K562 (cell line): ENCODE measurements around the gene INVS. TPM values are rescaled to one million over a fixed set of nuclear protein-coding genes. Genes with fewer than 3 reads are reported as not detected.
A peak's percentile ranks its signal among the peaks of the same experiment; 100 is the strongest.

ENCODE experiments used
- BCOR ChIP-seq: fragments of 450-650 bp; IDR thresholded peaks from 2 replicates; pipeline ENCODE4 v1.6.1; 2016
- CHD4 ChIP-seq: fragments of 200-600 bp; sonication (generic); IDR thresholded peaks from 3 replicates; pipeline ENCODE4 v1.6.1; 2012; ENCODE audit warnings: low read depth, mild to moderate bottlenecking, mixed read lengths, low read length, inconsistent platforms; ENCODE audit not compliant: insufficient read depth, insufficient replicate concordance, poor library complexity, severe bottlenecking
- CTBP1 ChIP-seq: fragments of 450-650 bp; IDR thresholded peaks from 2 replicates; pipeline ENCODE4 v1.6.1; 2016; ENCODE audit warnings: borderline replicate concordance
- EP300 ChIP-seq: IDR thresholded peaks from 2 replicates; pipeline ENCODE4 v1.6.1; 2012; ENCODE audit warnings: low read length, improper control_type of control experiment
- ERF ChIP-seq: fragments of 450-650 bp; formaldehyde crosslinking; IDR thresholded peaks from 2 replicates; pipeline ENCODE4 v1.4.0; 2020; ENCODE audit warnings: mild to moderate bottlenecking, mixed read lengths
- FOXM1 ChIP-seq, 2 experiments: fragments of 450-650 bp in 1 of 2; sonication (generic) in 1 of 2; formaldehyde crosslinking in 1 of 2; IDR thresholded peaks; 2 replicates each; pipeline versions ENCODE4 v1.6.1 to v1.9.0; 2017 to 2022; ENCODE audit warnings: low read depth in 2 of 2, mild to moderate bottlenecking in 2 of 2, missing genetic modification reagents in 1 of 2, moderate library complexity in 1 of 2
- FUS ChIP-seq: fragments of 200-400 bp; formaldehyde crosslinking; optimal IDR thresholded peaks from 2 replicates; pipeline ENCODE3; 2017; ENCODE audit warnings: low read depth, low read length
- HNRNPLL ChIP-seq: fragments of 200-400 bp; formaldehyde crosslinking; IDR thresholded peaks from 2 replicates; pipeline ENCODE4 v1.6.1; 2017; ENCODE audit warnings: low read length, low read depth, mild to moderate bottlenecking; ENCODE audit not compliant: poor library complexity, severe bottlenecking
- MCM2 ChIP-seq: fragments of 450-650 bp; IDR thresholded peaks from 2 replicates; pipeline ENCODE4 v1.6.1; 2017; ENCODE audit warnings: low read depth, mild to moderate bottlenecking
- NFATC3 ChIP-seq: fragments of 450-650 bp; IDR thresholded peaks from 2 replicates; pipeline ENCODE4 v1.6.1; 2017; ENCODE audit warnings: mild to moderate bottlenecking
- PHB ChIP-seq: fragments of 250-450 bp; sonication (Bioruptor Pico); IDR thresholded peaks from 2 replicates; pipeline ENCODE4 v1.5.0; 2021
- PPARD ChIP-seq: fragments of 250-450 bp; sonication (Bioruptor Pico); IDR thresholded peaks from 2 replicates; pipeline ENCODE4 v1.8.0; 2022; ENCODE audit warnings: inconsistent platforms, mild to moderate bottlenecking, moderate library complexity
- TAF9B ChIP-seq: fragments of 450-650 bp; IDR thresholded peaks from 2 replicates; pipeline ENCODE4 v1.6.1; 2018; ENCODE audit warnings: mild to moderate bottlenecking; ENCODE audit not compliant: partially characterized antibody
- ZNF12 ChIP-seq: sonication (generic); formaldehyde crosslinking; IDR thresholded peaks from 2 replicates; pipeline ENCODE4 v1.4.0; 2020; ENCODE audit warnings: mild to moderate bottlenecking, missing genetic modification reagents
- ZNF197 ChIP-seq: fragments of 200-800 bp; sonication (Bioruptor generic); IDR thresholded peaks from 2 replicates; pipeline ENCODE4 v1.6.1; 2016; ENCODE audit warnings: low read depth, missing genetic modification characterization, missing compliant biosample characterization
- ZNF696 ChIP-seq: fragments of 250-450 bp; sonication (Bioruptor Pico); conservative IDR thresholded peaks from 2 replicates; pipeline ENCODE4 v1.4.0; 2020; ENCODE audit warnings: mild to moderate bottlenecking, moderate library complexity
- ZSCAN32 ChIP-seq: fragments of 450-650 bp; formaldehyde crosslinking; IDR thresholded peaks from 2 replicates; pipeline ENCODE4 v1.4.0; 2020; ENCODE audit warnings: mild to moderate bottlenecking, moderate library complexity
- polyA plus RNA-seq, 8 experiments: library from polyadenylated mRNA; depleted of rRNA in 4 of 8; stranded (reverse) in 5 of 8; unstranded in 3 of 8; fragments of >200 nt; fragmentation: Nextera tagmentation in 2 of 8; fragmentation: Illumina TruSeq in 1 of 8; extraction: Ambion mirVana in 2 of 8; extraction: Trizol in 1 of 8; gene quantifications; 2 replicates each; pipeline versions ENCODE4 v1.2.1 to v1.2.3, GENCODE V29; 2011 to 2014; ENCODE audit warnings: inconsistent platforms in 1 of 8, missing spikeins in 1 of 8
- total RNA-seq, 7 experiments: library from RNA; depleted of rRNA in 6 of 7; stranded (reverse); fragments of >200 nt in 6 of 7; fragmentation: Illumina TruSeq in 2 of 7; extraction: Trizol in 2 of 7; gene quantifications; 2 replicates each; pipeline versions ENCODE4 v1.2.1 to v1.2.3, GENCODE V29; 2011 to 2021; ENCODE audit warnings: low replicate concordance in 1 of 7
- TF ChIP-seq, protein P1 (sequence below): fragments of 450-650 bp; IDR thresholded peaks from 2 replicates; pipeline ENCODE4 v1.6.1; 2017; ENCODE audit warnings: antibody characterized with exemption, mild to moderate bottlenecking
- TF ChIP-seq, protein P2 (sequence below): sonication (generic); formaldehyde crosslinking; IDR thresholded peaks from 2 replicates; pipeline ENCODE4 v1.8.1; 2023; ENCODE audit warnings: mild to moderate bottlenecking, missing genetic modification reagents
- TF ChIP-seq, protein P3 (sequence below): fragments of 450-650 bp; conservative IDR thresholded peaks from 2 replicates; pipeline ENCODE4 v1.6.1; 2016; ENCODE audit warnings: missing genetic modification characterization, low read depth, mild to moderate bottlenecking, missing compliant biosample characterization, moderate library complexity
- TF ChIP-seq, protein P4 (sequence below): sonication (generic); formaldehyde crosslinking; IDR thresholded peaks from 2 replicates; pipeline ENCODE4 v1.8.0; 2022; ENCODE audit warnings: missing genetic modification reagents, mild to moderate bottlenecking, moderate library complexity, borderline replicate concordance

The INVS gene
- total and polyA plus RNA-seq, 9 of the 15 experiments (the other 6 are each of a cell fraction or from before 2014, with no cell fraction given) = 0.77 to 18.5 (median 10.0) TPM

DNA sequence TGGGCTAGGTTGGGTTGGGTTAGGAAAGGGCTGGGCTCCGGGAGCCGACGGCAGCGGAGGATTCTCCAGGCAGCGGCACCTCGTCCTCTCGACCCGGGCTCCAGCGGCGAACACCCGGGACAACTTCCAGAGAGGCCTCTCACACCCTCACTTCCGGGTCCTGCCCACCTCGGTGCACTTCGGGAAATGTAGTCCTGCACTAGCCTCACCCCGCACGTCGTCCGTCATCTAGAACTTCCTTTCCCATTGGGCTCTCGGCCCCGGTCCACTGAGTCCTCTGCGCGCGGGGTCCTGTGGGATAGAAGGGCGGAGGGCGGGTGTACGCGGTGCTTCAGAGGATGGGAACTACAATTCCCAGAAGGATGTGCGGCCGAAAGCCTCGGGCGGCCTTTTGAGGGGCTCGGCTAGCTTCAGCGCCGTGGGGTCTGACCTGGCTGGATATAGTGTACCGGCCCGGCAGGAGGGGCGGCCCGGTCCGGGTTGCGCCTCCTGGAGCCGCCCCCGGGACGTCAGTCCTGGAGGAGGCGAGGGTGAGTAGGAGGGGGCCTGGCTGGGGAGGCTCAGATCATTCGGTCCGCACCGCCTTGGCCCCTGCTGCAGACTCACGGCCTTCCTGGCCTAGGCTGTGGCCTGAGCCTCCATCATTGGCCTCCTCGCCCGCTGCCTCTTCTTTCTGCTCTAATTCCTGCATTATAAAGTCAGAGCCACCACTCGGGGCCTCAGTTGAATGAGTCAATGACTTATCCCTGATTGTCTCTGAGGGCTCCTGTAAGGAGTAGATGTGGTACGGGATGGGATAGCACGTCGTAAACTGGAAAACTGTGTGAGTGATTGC lies at the start of gene INVS, which contains the start of gene ERP44 (continued):
- TF ChIP-seq, protein P1, sequence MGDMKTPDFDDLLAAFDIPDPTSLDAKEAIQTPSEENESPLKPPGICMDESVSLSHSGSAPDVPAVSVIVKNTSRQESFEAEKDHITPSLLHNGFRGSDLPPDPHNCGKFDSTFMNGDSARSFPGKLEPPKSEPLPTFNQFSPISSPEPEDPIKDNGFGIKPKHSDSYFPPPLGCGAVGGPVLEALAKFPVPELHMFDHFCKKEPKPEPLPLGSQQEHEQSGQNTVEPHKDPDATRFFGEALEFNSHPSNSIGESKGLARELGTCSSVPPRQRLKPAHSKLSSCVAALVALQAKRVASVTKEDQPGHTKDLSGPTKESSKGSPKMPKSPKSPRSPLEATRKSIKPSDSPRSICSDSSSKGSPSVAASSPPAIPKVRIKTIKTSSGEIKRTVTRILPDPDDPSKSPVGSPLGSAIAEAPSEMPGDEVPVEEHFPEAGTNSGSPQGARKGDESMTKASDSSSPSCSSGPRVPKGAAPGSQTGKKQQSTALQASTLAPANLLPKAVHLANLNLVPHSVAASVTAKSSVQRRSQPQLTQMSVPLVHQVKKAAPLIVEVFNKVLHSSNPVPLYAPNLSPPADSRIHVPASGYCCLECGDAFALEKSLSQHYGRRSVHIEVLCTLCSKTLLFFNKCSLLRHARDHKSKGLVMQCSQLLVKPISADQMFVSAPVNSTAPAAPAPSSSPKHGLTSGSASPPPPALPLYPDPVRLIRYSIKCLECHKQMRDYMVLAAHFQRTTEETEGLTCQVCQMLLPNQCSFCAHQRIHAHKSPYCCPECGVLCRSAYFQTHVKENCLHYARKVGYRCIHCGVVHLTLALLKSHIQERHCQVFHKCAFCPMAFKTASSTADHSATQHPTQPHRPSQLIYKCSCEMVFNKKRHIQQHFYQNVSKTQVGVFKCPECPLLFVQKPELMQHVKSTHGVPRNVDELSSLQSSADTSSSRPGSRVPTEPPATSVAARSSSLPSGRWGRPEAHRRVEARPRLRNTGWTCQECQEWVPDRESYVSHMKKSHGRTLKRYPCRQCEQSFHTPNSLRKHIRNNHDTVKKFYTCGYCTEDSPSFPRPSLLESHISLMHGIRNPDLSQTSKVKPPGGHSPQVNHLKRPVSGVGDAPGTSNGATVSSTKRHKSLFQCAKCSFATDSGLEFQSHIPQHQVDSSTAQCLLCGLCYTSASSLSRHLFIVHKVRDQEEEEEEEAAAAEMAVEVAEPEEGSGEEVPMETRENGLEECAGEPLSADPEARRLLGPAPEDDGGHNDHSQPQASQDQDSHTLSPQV = peak; percentile 94
- peak; percentile 95 for TF ChIP-seq ZNF197 (CRISPR knock-in tag)
- TF ChIP-seq ZNF696 = no peak
- TF ChIP-seq ZSCAN32 (CRISPR knock-in tag) = no peak
- TF ChIP-seq PPARD (CRISPR knock-in tag) = no peak
- TF ChIP-seq CTBP1 = peak; percentile 50; the same call in 1 of the 2 replicates
- TF ChIP-seq HNRNPLL = peak; percentile 33
- TF ChIP-seq EP300 = no peak
- TF ChIP-seq NFATC3 = no peak
- no peak for TF ChIP-seq TAF9B
- TF ChIP-seq, protein P2, sequence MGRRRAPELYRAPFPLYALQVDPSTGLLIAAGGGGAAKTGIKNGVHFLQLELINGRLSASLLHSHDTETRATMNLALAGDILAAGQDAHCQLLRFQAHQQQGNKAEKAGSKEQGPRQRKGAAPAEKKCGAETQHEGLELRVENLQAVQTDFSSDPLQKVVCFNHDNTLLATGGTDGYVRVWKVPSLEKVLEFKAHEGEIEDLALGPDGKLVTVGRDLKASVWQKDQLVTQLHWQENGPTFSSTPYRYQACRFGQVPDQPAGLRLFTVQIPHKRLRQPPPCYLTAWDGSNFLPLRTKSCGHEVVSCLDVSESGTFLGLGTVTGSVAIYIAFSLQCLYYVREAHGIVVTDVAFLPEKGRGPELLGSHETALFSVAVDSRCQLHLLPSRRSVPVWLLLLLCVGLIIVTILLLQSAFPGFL (CRISPR knock-in tag) = no peak; the same call in 1 of the 2 replicates
- no peak for TF ChIP-seq MCM2
- no peak for TF ChIP-seq CHD4
- TF ChIP-seq, protein P3, sequence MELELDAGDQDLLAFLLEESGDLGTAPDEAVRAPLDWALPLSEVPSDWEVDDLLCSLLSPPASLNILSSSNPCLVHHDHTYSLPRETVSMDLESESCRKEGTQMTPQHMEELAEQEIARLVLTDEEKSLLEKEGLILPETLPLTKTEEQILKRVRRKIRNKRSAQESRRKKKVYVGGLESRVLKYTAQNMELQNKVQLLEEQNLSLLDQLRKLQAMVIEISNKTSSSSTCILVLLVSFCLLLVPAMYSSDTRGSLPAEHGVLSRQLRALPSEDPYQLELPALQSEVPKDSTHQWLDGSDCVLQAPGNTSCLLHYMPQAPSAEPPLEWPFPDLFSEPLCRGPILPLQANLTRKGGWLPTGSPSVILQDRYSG (tag) = no peak
- TF ChIP-seq ERF (CRISPR knock-in tag) = no peak
- TF ChIP-seq PHB (CRISPR knock-in tag) = no peak
- no peak for TF ChIP-seq FUS
- no peak for TF ChIP-seq FOXM1 (IDR thresholded peaks at IDR 0.05; ENCODE audit: low read depth)
- peak; percentile 71; the same call in 1 of the 2 replicates for TF ChIP-seq FOXM1 (CRISPR knock-in tag; IDR thresholded peaks at IDR 0.05; ENCODE audit: low read depth)
- TF ChIP-seq, protein P4, sequence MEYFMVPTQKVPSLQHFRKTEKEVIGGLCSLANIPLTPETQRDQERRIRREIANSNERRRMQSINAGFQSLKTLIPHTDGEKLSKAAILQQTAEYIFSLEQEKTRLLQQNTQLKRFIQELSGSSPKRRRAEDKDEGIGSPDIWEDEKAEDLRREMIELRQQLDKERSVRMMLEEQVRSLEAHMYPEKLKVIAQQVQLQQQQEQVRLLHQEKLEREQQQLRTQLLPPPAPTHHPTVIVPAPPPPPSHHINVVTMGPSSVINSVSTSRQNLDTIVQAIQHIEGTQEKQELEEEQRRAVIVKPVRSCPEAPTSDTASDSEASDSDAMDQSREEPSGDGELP (CRISPR knock-in tag) = peak; percentile 64
- no peak; the same call in 1 of the 2 replicates for TF ChIP-seq BCOR
- TF ChIP-seq ZNF12 = 0 out of 2 replicates have a peak, but pooled peaks have one; percentile 2
